ENCODE measurements around the gene PYHIN1. TPM values are rescaled to one million over a fixed set of nuclear protein-coding genes. Genes with fewer than 3 reads are reported as not detected.
"Not testable (repeated sequence)": the region's sequence is repeated elsewhere in the genome, so short reads cannot be mapped to it uniquely, and the experiment has no call there.

Gene PYHIN1
- total and polyA plus RNA-seq, 4 donors = 0.43 to 2.4 (median 0.94) TPM

DNA sequence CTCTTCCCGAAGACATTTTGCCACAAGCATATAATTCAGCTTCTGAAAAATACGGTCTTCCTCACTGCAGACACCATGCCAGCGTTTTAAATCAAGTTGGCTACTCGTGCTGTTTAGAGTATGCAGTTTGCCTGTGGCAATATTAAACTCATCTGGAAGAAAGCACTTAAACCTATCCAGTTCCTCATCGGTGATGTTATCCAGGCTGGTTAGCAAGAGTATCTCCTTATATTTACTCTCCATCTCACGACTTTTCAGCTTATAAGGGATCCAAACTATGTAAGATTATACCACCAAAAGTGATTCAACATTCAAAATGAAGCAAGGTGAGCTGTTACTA is 68.7 kb downstream of the PYHIN1 start:
- no peak overlapping the region for H3K4me3 ChIP-seq
- DNase-seq (no peak), ATAC-seq (ENCODE audit: insufficient read depth, low FRiP score) (no peak)
- TF ChIP-seq, protein P1, sequence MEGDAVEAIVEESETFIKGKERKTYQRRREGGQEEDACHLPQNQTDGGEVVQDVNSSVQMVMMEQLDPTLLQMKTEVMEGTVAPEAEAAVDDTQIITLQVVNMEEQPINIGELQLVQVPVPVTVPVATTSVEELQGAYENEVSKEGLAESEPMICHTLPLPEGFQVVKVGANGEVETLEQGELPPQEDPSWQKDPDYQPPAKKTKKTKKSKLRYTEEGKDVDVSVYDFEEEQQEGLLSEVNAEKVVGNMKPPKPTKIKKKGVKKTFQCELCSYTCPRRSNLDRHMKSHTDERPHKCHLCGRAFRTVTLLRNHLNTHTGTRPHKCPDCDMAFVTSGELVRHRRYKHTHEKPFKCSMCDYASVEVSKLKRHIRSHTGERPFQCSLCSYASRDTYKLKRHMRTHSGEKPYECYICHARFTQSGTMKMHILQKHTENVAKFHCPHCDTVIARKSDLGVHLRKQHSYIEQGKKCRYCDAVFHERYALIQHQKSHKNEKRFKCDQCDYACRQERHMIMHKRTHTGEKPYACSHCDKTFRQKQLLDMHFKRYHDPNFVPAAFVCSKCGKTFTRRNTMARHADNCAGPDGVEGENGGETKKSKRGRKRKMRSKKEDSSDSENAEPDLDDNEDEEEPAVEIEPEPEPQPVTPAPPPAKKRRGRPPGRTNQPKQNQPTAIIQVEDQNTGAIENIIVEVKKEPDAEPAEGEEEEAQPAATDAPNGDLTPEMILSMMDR (IDR thresholded peaks at IDR 0.05; ENCODE audit: control extremely low read depth, extremely low read depth) = no peak
- no peaks in the 10 kb centered on the region for H3K27me3 ChIP-seq (ENCODE audit: control insufficient read depth in 3 of 3, insufficient read depth in 3 of 3, low read length in 2 of 3)
- H3K36me3 ChIP-seq (ENCODE audit: control insufficient read depth in 4 of 4, insufficient read depth in 4 of 4, low read length in 4 of 4) = no peaks in the 10 kb centered on the region
- peaks cover 0 to 16% (median 0%) of the 10 kb centered on the region in 5 donors for H3K4me1 ChIP-seq (ENCODE audit: control insufficient read depth in 5 of 5, insufficient read depth in 5 of 5, low read length in 5 of 5)
- no peaks in the 10 kb centered on the region for H3K9me3 ChIP-seq (ENCODE audit: control insufficient read depth in 4 of 4, insufficient read depth in 3 of 4, low read length in 3 of 4)
- WGBS, 2 donors = 28 to 58% methylated on average over 6 of the region's 6 CpGs
- H3K27ac ChIP-seq (ENCODE audit: low read depth in 1 of 2, low read length in 1 of 2) = peak overlapping the region; percentile 79 to 86
- peak overlapping the region in 1 of 2 donors; percentile 95 for H3K9ac ChIP-seq (ENCODE audit: insufficient read depth in 1 of 2, low read length in 2 of 2)

DNA sequence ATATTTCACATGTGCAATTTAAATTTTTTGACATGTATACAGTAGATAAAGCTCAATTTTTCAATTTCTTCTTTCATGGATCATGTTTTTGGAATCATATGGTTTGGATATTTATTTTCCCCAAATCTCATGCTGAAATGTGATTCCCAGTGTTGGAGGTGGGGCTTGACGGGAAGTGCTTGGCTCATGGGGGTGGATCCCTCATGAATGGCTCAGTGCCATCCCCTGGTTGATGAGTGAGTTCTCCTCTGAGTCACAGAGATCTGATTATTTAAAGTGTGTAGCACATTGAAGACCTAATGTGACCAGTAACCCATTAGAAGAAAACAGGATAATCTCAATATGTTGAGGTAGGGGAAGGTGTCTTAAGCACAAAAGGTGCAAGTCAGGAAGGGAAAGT is 69.3 kb downstream of the PYHIN1 start:
- H3K27ac ChIP-seq (ENCODE audit: low read depth in 1 of 2, low read length in 1 of 2) = peak overlapping the region in 1 of 2 donors; percentile 86
- ATAC-seq (ENCODE audit: insufficient read depth, low FRiP score) = peak; percentile 66
- peak; percentile 87 to 97 (median 94) for DNase-seq
- H3K9me3 ChIP-seq (ENCODE audit: control insufficient read depth in 4 of 4, insufficient read depth in 3 of 4, low read length in 3 of 4) = no peaks in the 10 kb centered on the region
- peaks cover 0 to 3% (median 0%) of the 10 kb centered on the region in 3 donors for H3K27me3 ChIP-seq (ENCODE audit: control insufficient read depth in 3 of 3, insufficient read depth in 3 of 3, low read length in 2 of 3)
- no peaks in the 10 kb centered on the region for H3K36me3 ChIP-seq (ENCODE audit: control insufficient read depth in 4 of 4, insufficient read depth in 4 of 4, low read length in 4 of 4)
- no peak overlapping the region for H3K9ac ChIP-seq (ENCODE audit: insufficient read depth in 1 of 2, low read length in 2 of 2)
- peaks cover 0 to 16% (median 0%) of the 10 kb centered on the region in 5 donors for H3K4me1 ChIP-seq (ENCODE audit: control insufficient read depth in 5 of 5, insufficient read depth in 5 of 5, low read length in 5 of 5)
- WGBS, 2 donors = 12 to 50% methylated on average over 1 of the region's 1 CpG
- no peak overlapping the region for H3K4me3 ChIP-seq
- TF ChIP-seq, protein P1 (IDR thresholded peaks at IDR 0.05; ENCODE audit: control extremely low read depth, extremely low read depth) = no peak

DNA sequence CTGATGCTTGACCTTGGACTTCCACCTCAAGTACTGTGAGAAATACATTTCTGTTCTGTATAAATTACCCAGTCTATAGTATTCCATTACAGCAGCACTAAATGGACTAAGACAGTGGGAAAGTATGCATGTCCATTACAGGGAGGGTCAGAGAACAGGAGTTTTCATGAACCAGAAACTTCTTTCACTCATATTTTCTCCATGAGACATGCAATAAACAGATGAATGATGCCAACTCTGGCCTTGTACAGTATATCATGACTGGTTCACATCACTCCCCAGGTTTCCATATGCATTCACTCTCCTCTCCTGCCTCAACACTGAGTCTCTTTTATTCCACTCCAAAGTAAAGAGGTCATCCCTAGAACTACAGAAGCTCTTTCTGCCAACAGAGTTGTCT is 73.8 kb downstream of the PYHIN1 start:
- Histone ChIP-seq H3K36me3 (ENCODE audit: control insufficient read depth in 4 of 4, insufficient read depth in 4 of 4, low read length in 4 of 4) (no peaks in the 10 kb centered on the region), H3K9ac (ENCODE audit: insufficient read depth in 1 of 2, low read length in 2 of 2) (no peak overlapping the region), H3K9me3 (ENCODE audit: control insufficient read depth in 4 of 4, insufficient read depth in 3 of 4, low read length in 3 of 4) (no peaks in the 10 kb centered on the region), H3K27me3 (ENCODE audit: control insufficient read depth in 3 of 3, insufficient read depth in 3 of 3, low read length in 2 of 3) (peaks cover 0 to 4% (median 3%) of the 10 kb centered on the region in 3 donors), H3K4me3 (no peak overlapping the region), H3K4me1 (ENCODE audit: control insufficient read depth in 5 of 5, insufficient read depth in 5 of 5, low read length in 5 of 5) (peaks cover 0 to 19% (median 6%) of the 10 kb centered on the region in 5 donors), H3K27ac (ENCODE audit: low read depth in 1 of 2, low read length in 1 of 2) (peak overlapping the region; percentile 35 to 65)
- ATAC-seq (ENCODE audit: insufficient read depth, low FRiP score) (no peak), DNase-seq (no peak)
- TF ChIP-seq, protein P1 (IDR thresholded peaks at IDR 0.05; ENCODE audit: control extremely low read depth, extremely low read depth) = no peak

DNA sequence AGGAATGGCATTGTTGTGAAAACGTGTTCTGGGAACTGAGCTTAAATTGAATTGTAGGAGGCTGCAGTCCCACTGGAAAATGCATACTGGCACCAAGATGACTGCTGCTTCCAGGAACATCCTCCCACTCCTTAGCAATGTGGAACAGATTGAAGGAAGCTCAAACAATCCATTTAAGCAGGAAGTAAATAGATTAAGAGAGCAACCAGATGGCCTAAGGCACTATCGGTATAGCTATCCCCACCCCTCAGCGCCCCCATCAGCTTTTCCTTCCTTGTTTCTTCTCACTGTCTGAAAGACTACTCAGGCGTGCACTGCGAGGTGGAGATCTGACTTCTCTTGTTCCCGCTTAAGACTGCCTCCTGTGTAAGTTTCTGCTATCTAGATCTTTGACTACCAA is 74.3 kb downstream of the PYHIN1 start:
- no peaks in the 10 kb centered on the region for H3K9me3 ChIP-seq (ENCODE audit: control insufficient read depth in 4 of 4, insufficient read depth in 3 of 4, low read length in 3 of 4)
- H3K36me3 ChIP-seq (ENCODE audit: control insufficient read depth in 4 of 4, insufficient read depth in 4 of 4, low read length in 4 of 4) = no peaks in the 10 kb centered on the region
- TF ChIP-seq, protein P1 (IDR thresholded peaks at IDR 0.05; ENCODE audit: control extremely low read depth, extremely low read depth) = no peak
- H3K27ac ChIP-seq (ENCODE audit: low read depth in 1 of 2, low read length in 1 of 2) = peak overlapping the region; percentile 41 to 65
- H3K27me3 ChIP-seq (ENCODE audit: control insufficient read depth in 3 of 3, insufficient read depth in 3 of 3, low read length in 2 of 3) = peaks cover 0 to 4% (median 3%) of the 10 kb centered on the region in 3 donors
- no peak overlapping the region for H3K9ac ChIP-seq (ENCODE audit: insufficient read depth in 1 of 2, low read length in 2 of 2)
- H3K4me1 ChIP-seq (ENCODE audit: control insufficient read depth in 5 of 5, insufficient read depth in 5 of 5, low read length in 5 of 5) = peaks cover 0 to 13% (median 6%) of the 10 kb centered on the region in 5 donors
- H3K4me3 ChIP-seq = no peak overlapping the region
- ATAC-seq (ENCODE audit: insufficient read depth, low FRiP score) (no peak), DNase-seq (peak in 1 of 3 donors; percentile 54)
- 22 to 28% methylated on average over 6 of the region's 6 CpGs for WGBS, 2 donors

DNA sequence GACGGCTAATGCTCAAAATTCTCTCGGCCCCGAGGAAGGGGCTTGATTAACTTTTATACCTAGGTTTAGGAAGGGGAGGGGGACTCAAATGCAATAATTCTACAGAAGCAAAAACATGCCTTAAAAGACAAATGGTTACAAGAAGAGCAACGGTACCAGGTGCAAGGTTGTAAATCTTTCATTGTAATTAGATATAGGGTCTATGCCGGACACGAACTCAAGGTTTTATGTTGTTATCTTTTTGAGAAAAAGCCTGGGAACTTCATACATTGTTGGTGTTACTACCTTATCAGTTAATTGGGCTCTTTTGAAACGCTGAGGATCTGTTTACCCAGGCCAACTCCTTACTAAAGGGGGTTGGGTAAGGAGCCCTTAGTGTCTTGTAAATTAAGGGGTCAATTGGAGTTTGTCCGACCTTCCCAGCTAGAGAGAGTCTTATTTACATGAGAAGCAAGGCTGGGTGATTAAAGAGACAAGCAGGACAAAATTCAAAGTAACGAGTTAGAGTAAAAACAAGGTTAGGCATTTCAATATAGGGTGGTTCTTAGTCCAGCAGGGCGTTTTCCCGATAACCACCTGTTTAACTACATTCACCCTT is 75.0 kb downstream of the PYHIN1 start:
- not testable (repeated sequence) for H3K9me3 ChIP-seq (ENCODE audit: control insufficient read depth in 4 of 4, insufficient read depth in 3 of 4, low read length in 3 of 4); DNase-seq; H3K4me1 ChIP-seq (ENCODE audit: control insufficient read depth in 5 of 5, insufficient read depth in 5 of 5, low read length in 5 of 5); H3K36me3 ChIP-seq (ENCODE audit: control insufficient read depth in 4 of 4, insufficient read depth in 4 of 4, low read length in 4 of 4); H3K4me3 ChIP-seq; H3K27me3 ChIP-seq (ENCODE audit: control insufficient read depth in 3 of 3, insufficient read depth in 3 of 3, low read length in 2 of 3); H3K9ac ChIP-seq (ENCODE audit: insufficient read depth in 1 of 2, low read length in 2 of 2); ATAC-seq (ENCODE audit: insufficient read depth, low FRiP score)
- H3K27ac ChIP-seq (ENCODE audit: low read depth in 1 of 2, low read length in 1 of 2) = peak overlapping the region in 1 of 2 donors; percentile 55
- WGBS, 2 donors = 63 to 82% methylated on average over 11 of the region's 11 CpGs

All from lung (tissue), 12 donors.